NOMO-1 treated with dmso at 0.1 percent for 144 hours (cell line): ENCODE data around the gene FREM1.

ENCODE experiments used
- DNase-seq: peaks from one replicate; lab custom pipeline; 2025; ENCODE audit not compliant: unreplicated experiment; lab: John Stamatoyannopoulos, UW

The FREM1 gene

GRCh38 chr9:14912859-14913258, 2.6 kb upstream of the FREM1 start:
- DNase-seq: no peak

DNA sequence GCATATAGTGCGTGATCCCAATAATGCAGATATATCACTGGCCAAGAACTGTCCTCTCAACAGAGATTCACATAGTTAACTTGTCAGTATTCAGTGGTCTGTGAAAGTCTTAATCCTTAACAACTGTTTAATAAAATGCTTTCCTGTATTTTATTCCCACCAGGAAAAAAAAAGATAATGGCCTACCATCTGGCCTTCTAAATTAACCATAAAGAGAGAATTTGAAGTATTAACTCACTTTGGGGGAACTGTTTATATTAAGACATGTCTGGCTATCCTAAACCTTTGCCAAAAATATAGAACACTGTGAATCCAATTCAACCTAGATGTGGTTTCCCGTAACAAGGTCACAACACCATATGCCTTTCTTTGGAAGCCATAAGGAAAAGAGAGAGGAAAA, 818 bp upstream of the FREM1 start:
- no peak for DNase-seq

GRCh38 chr9:14909601-14909960, 647 bp downstream of the FREM1 start:
- DNase-seq: no peak

DNA sequence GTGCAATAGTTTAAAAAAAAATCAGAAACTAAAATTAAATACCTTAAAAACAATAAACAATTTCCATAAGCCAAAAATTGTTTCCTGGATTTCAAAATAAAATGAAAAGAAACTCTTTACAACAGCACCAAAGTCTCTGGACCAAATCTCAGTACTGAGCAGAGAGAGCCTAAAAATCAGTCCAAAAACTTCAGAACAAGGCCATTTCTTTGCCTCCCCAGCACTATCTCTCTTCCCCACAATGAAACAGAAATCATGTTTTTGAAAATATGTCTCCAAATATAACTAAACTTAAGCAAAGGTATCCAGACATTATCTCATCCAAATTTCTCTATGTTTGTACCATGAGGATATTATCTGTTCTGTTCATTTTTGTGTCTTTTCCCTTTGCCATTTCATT, 1.0 kb downstream of the FREM1 start:
- DNase-seq: no peak

DNA sequence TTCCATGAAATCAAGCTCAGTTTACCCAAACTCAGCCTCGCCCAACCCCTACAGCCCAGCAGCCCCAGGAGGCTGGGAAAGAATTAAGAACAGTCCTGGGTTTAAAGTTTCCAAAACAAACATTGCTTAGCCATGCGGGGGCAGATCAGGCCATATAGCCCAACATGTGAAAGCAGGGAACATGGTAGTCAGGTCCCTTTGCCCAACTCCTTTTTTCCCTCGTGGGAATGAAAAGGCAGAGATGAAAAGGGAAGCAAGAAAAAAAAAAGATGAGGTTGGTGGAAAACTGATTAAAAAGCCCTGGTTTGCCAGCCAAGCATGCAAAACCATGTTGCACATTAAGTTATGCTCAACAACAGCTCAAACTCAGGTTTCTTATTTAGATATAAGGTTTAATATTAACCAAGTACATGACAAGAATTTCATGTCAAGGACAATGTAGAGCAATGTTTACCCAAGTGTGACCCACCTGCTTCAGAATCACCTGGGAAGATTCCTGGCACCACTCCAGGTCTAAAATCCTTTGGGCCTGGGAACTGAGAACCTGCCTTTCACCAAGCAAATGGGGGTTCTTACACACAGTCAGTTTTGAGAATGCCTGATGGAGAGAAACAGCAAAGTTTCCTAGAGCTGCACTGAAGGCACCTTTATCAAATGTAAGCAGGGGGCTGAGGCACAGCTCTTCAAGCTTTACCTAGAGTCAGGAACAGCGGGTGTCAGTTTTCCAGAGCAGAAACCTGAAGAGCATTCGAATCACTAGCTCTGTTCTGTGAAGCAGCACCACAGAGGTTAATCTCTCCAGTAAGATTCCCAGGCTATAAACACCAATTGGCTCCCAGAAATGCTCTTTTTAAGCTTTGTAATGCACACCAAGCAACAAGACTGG, 1.7 kb downstream of the FREM1 start:
- no peak for DNase-seq

GRCh38 chr9:14907696-14908095, 2.5 kb downstream of the FREM1 start:
- DNase-seq: no peak

- no peak for DNase-seq
Observed at GRCh38 chr9:14907360-14907685, 2.9 kb downstream of the FREM1 start.

DNA sequence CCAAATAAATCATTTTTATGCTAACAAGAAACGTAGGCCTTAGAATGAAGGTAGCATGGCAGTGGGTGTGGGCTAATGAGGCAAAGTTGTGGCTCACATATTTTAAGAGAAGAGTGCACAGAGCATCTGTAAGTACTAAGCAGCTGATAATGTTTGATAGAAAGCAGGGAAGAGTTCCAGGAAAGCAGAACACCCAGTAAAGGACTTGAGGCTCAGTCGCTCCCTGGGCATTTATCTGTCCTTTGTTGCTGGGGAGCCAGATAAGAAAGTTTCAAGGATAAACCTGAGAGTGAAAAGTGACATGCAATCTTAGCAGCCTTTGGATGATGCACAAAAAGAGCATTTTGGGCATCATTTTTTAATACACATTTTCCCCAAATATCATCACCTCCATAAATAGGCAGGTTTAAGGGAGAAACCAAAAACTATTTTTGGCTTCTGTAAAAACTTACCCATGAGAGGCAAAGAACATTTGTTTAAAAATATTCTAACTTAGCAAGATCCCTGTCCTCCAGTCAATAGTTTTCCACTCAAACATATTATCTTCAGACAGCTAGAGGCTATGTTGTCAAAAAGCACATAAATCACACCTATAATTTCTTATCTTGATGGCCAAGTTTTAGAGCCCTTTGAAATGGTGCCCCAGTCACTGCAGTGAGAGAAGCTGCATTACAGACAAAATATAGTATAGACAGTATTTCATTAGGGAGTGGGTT, 3.4 kb downstream of the FREM1 start:
- no peak for DNase-seq

- DNase-seq: no peak
Observed at GRCh38 chr9:14906000-14906399, 4.2 kb downstream of the FREM1 start.

DNA sequence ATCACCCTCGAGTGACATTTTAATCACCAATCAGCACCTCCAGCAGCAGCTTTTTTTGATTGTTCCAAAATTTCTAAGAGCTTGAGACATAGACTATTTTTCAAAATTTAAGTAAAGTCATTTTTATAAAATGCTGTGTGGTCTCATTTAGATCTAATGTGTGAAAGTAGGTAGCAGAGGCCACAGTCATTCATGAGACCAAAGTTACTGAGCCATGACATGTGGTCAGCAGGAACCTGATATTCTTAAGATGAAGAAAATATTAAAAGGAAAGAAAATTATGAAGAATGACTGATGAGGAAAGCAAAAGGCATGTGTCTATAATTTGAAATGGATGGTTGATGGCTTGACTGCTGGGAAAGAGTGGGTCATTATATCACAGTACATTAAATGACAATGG, 7.2 kb downstream of the FREM1 start:
- no peak for DNase-seq

- no peak for DNase-seq
Observed at GRCh38 chr9:14902561-14902960, 7.7 kb downstream of the FREM1 start.

GRCh38 chr9:14899815-14900193, 10.4 kb downstream of the FREM1 start:
- no peak for DNase-seq

GRCh38 chr9:14899042-14899814, 11.0 kb downstream of the FREM1 start:
- DNase-seq: no peak

DNA sequence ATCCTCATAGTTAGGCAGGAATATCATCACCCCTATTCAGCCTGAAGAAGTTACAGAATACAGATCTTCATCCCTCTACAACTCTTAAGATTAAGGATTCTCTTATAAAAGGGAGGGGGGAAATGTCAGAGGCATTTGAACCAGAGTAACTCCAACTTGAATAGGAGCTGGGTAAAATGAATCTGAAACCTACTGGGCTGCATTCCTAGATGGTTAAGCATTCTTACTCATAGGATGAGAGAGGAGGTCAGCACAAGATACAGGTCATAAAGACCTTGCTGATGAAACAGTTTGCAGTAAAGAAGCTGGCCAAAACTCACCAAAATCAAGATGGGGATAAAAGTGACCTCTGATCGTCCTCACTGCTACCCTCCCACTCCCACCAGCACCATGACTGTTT, 14.4 kb downstream of the FREM1 start:
- no peak for DNase-seq

DNA sequence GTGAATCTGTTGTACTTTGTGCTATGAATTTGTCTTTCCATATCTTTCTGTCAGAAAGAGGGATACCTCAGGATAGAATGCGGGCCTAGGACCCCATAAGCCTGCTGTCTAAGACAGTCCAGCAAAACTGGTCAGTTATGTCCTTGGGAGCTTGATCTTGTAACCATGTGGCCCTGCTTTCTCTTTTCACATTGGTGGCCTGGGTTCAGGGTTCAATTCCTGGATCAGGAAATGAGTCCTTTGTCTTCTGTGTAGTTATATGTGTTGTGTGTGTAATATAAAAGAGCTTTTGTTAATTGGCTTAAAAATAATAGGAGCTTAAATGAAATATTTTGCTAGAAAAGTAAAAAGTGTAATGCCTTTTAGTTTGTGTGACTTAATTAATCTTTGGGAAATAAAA, 16.9 kb downstream of the FREM1 start:
- no peak for DNase-seq

DNA sequence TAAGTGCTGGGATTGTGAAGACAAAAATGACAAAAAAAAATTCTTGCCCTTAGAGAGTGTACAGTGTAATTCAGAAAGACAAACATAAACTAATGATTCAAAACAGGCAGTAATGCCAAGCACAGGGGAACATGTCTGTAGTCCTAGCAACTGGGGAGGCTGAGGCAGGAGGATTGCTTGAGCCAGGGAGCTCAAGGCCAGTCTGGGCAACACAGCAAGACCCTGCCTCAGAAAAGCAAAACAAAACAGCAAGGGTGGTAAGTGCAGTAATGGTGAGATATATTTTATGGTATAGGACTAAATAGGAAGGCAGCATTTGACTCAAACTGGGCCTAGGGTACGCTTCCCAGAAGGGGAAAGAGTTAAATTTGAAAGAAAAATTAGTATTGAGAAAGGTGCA, 18.9 kb downstream of the FREM1 start:
- no peak for DNase-seq

DNA sequence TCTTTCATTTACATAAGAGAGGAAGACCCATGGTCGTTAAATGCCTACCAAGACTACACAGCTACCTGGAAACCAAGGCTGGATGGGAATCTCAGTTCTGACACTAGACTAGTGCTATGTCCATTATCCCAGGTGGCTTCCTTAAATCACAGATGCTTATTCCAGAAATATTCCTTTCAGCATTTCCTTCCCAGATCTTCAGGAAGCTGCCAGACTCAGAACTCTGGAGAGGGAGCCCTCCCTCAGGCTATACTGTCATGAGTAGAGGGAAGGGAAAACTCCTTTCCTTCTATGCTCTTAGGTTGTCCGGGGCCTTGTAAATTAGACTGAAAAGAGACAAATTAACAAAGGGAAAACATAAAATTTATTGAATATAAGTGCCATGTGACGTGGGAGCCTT, 20.8 kb downstream of the FREM1 start:
- no peak for DNase-seq

DNA sequence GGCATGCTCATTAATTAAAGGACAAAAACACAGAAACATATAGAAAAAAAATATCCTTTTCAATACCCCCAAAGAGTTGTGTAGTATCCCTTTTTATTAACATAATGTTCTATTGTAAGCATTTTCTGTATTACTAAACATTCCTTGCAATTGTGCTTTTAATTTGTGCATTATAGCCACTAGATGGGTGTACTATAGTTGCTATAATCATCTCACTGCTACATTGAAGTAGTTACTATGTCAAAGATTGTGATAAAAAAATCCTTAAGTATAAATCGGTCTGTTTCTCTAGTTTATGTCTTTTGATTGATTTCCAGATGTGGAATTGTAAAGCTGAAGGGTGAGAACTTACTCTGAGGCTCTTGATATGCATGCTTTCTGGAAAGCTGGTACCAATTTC, 21.4 kb downstream of the FREM1 start:
- DNase-seq: no peak

GRCh38 chr9:14888272-14888671, 22.0 kb downstream of the FREM1 start:
- DNase-seq: no peak

GRCh38 chr9:14887149-14887548, 23.1 kb downstream of the FREM1 start:
- DNase-seq: no peak

- no peak for DNase-seq
Observed at GRCh38 chr9:14883310-14883944, 26.8 kb downstream of the FREM1 start.

DNA sequence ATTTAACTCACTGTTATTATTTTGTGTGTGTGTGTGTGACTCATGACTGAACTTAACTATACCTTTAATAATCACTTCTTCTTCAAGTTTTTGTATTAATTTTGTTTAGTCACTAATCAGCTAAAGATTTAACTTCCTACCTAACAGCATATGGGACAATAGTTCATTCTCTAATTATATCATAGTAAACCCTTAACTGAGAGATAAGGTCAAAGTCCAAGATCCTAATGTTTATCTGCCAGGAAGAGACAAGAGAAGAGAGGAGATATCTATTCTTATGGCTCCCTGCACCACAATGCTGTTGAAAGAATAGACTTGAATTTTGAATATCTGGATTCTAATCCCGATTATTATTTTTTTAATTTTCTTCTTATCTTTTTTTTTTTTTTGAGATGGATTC, 28.1 kb downstream of the FREM1 start:
- DNase-seq: no peak
